ENCODE results near the gene CSH1.
"Not testable (repeated sequence)": the region's sequence is repeated elsewhere in the genome, so short reads cannot be mapped to it uniquely, and the experiment has no call there.

The CSH1 gene

GRCh38 chr17:63870292-63870665 is 26.1 kb downstream of the CSH1 start:
- in situ Hi-C loops (cut with HindIII; ENCODE audit: low sequenced_read_pairs): not testable (repeated sequence)

- in situ Hi-C loops (cut with HindIII; ENCODE audit: low sequenced_read_pairs): not testable (repeated sequence)
These were observed 26.7 kb downstream of the CSH1 start for GRCh38 chr17:63869491-63870291.

- in situ Hi-C loops (cut with HindIII; ENCODE audit: low sequenced_read_pairs): not testable (repeated sequence)
These were observed 29.7 kb downstream of the CSH1 start for GRCh38 chr17:63866625-63867024.

- in situ Hi-C loops (cut with HindIII; ENCODE audit: low sequenced_read_pairs): no loop called here
These were observed 37.1 kb downstream of the CSH1 start for GRCh38 chr17:63859257-63859656.

GRCh38 chr17:63856425-63856824 is 39.9 kb downstream of the CSH1 start:
- in situ Hi-C loops (cut with HindIII; ENCODE audit: low sequenced_read_pairs): not testable (repeated sequence)

- in situ Hi-C loops (cut with HindIII; ENCODE audit: low sequenced_read_pairs): no loop called here
These were observed 41.2 kb downstream of the CSH1 start for GRCh38 chr17:63855185-63855584.

- in situ Hi-C loops (cut with HindIII; ENCODE audit: low sequenced_read_pairs): no loop called here
These were observed 41.7 kb downstream of the CSH1 start for GRCh38 chr17:63854709-63855108.

GRCh38 chr17:63853260-63853659 is 43.1 kb downstream of the CSH1 start:
- in situ Hi-C loops (cut with HindIII; ENCODE audit: low sequenced_read_pairs): no loop called here

GRCh38 chr17:63850401-63850800 is 46.0 kb downstream of the CSH1 start:
- in situ Hi-C loops (cut with HindIII; ENCODE audit: low sequenced_read_pairs): no loop called here

GRCh38 chr17:63848834-63849689 is 47.3 kb downstream of the CSH1 start:
- in situ Hi-C loops (cut with HindIII; ENCODE audit: low sequenced_read_pairs): no loop called here

GRCh38 chr17:63847525-63848249 is 48.7 kb downstream of the CSH1 start:
- in situ Hi-C loops (cut with HindIII; ENCODE audit: low sequenced_read_pairs): no loop called here

- in situ Hi-C loops (cut with HindIII; ENCODE audit: low sequenced_read_pairs): no loop called here
These were observed 50.9 kb downstream of the CSH1 start for GRCh38 chr17:63845509-63845908.

Measured in endothelial cell of hepatic sinusoid (primary cell).